ENCODE results near the gene KIF1A.
"Not testable (repeated sequence)": the region's sequence is repeated elsewhere in the genome, so short reads cannot be mapped to it uniquely, and the experiment has no call there.

KIF1A gene

GRCh38 chr2:240782221-240782885, 37.7 kb downstream of the KIF1A start:
- H3K27me3 ChIP-seq (ENCODE audit: insufficient read depth, low read length) = peaks cover 20% of the 10 kb centered on the region
- no peak overlapping the region for H3K27ac ChIP-seq (ENCODE audit: low read depth, low read length)
- H3K36me3 ChIP-seq (ENCODE audit: insufficient read depth, low read length) = no peaks in the 10 kb centered on the region
- H3K4me3 ChIP-seq (ENCODE audit: low read depth, low read length) = no peak overlapping the region
- H2AFZ ChIP-seq (ENCODE audit: low read length, unreplicated experiment) = no peak overlapping the region
- H3K4me1 ChIP-seq (ENCODE audit: control insufficient read depth, insufficient read depth, low read length, unreplicated experiment) = no peaks in the 10 kb centered on the region
- H3K79me2 ChIP-seq (ENCODE audit: control insufficient read depth, insufficient read depth, low read length, unreplicated experiment) = no peaks in the 10 kb centered on the region

GRCh38 chr2:240781471-240782220, 38.4 kb downstream of the KIF1A start:
- Histone ChIP-seq H3K79me2 (ENCODE audit: control insufficient read depth, insufficient read depth, low read length, unreplicated experiment) (no peaks in the 10 kb centered on the region), H3K27me3 (ENCODE audit: insufficient read depth, low read length) (peaks cover 20% of the 10 kb centered on the region), H2AFZ (ENCODE audit: low read length, unreplicated experiment) (no peak overlapping the region), H3K27ac (ENCODE audit: low read depth, low read length) (no peak overlapping the region), H3K4me1 (ENCODE audit: control insufficient read depth, insufficient read depth, low read length, unreplicated experiment) (no peaks in the 10 kb centered on the region), H3K4me3 (ENCODE audit: low read depth, low read length) (no peak overlapping the region), H3K36me3 (ENCODE audit: insufficient read depth, low read length) (no peaks in the 10 kb centered on the region)

GRCh38 chr2:240780023-240780700, 39.9 kb downstream of the KIF1A start:
- H3K4me3 ChIP-seq (ENCODE audit: low read depth, low read length) = no peak overlapping the region
- no peak overlapping the region for H3K27ac ChIP-seq (ENCODE audit: low read depth, low read length)
- H3K36me3 ChIP-seq (ENCODE audit: insufficient read depth, low read length) = no peaks in the 10 kb centered on the region
- H3K79me2 ChIP-seq (ENCODE audit: control insufficient read depth, insufficient read depth, low read length, unreplicated experiment) = no peaks in the 10 kb centered on the region
- H2AFZ ChIP-seq (ENCODE audit: low read length, unreplicated experiment) = no peak overlapping the region
- no peaks in the 10 kb centered on the region for H3K4me1 ChIP-seq (ENCODE audit: control insufficient read depth, insufficient read depth, low read length, unreplicated experiment)
- H3K27me3 ChIP-seq (ENCODE audit: insufficient read depth, low read length) = peaks cover 20% of the 10 kb centered on the region

DNA sequence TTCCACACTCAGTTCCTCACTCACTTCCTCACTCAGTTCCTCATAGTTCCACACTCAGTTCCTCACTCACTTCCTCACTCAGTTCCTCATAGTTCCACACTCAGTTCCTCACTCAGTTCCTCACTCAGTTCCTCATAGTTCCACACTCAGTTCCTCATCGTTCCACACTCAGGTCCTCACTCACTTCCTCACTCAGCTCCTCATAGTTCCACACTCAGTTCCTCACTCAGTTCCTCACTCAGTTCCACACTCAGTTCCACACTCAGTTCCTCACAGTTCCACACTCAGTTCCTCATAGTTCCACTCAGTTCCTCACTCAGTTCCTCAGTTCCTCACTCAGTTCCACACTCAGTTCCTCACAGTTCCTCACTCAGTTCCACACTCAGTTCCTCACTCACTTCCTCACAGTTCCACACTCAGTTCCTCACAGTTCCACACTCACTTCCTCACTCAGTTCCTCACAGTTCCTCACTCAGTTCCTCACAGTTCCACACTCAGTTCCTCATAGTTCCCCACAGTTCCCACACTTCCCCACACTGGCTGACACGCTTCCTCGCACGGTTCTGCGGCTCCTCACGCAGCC, 40.7 kb downstream of the KIF1A start:
- H3K27ac ChIP-seq (ENCODE audit: low read depth, low read length); H3K4me3 ChIP-seq (ENCODE audit: low read depth, low read length); H3K36me3 ChIP-seq (ENCODE audit: insufficient read depth, low read length); H3K4me1 ChIP-seq (ENCODE audit: control insufficient read depth, insufficient read depth, low read length, unreplicated experiment); H3K79me2 ChIP-seq (ENCODE audit: control insufficient read depth, insufficient read depth, low read length, unreplicated experiment); H2AFZ ChIP-seq (ENCODE audit: low read length, unreplicated experiment): not testable (repeated sequence)
- peaks cover 20% of the 10 kb centered on the region for H3K27me3 ChIP-seq (ENCODE audit: insufficient read depth, low read length)

- H3K36me3 ChIP-seq (ENCODE audit: insufficient read depth, low read length) = no peaks in the 10 kb centered on the region
- peaks cover 20% of the 10 kb centered on the region for H3K27me3 ChIP-seq (ENCODE audit: insufficient read depth, low read length)
- H3K4me1 ChIP-seq (ENCODE audit: control insufficient read depth, insufficient read depth, low read length, unreplicated experiment) = no peaks in the 10 kb centered on the region
- no peak overlapping the region for H2AFZ ChIP-seq (ENCODE audit: low read length, unreplicated experiment)
- H3K4me3 ChIP-seq (ENCODE audit: low read depth, low read length) = no peak overlapping the region
- H3K27ac ChIP-seq (ENCODE audit: low read depth, low read length) = no peak overlapping the region
- H3K79me2 ChIP-seq (ENCODE audit: control insufficient read depth, insufficient read depth, low read length, unreplicated experiment) = no peaks in the 10 kb centered on the region
These were observed 41.6 kb downstream of the KIF1A start for GRCh38 chr2:240778426-240778825.

- no peaks in the 10 kb centered on the region for H3K36me3 ChIP-seq (ENCODE audit: insufficient read depth, low read length)
- no peak overlapping the region for H3K4me3 ChIP-seq (ENCODE audit: low read depth, low read length)
These were observed 42.4 kb downstream of the KIF1A start for GRCh38 chr2:240777456-240778212.

GRCh38 chr2:240775905-240776304, 44.1 kb downstream of the KIF1A start:
- Histone ChIP-seq H3K4me3 (ENCODE audit: low read depth, low read length) (no peak overlapping the region), H2AFZ (ENCODE audit: low read length, unreplicated experiment) (no peak overlapping the region), H3K27ac (ENCODE audit: low read depth, low read length) (no peak overlapping the region), H3K4me1 (ENCODE audit: control insufficient read depth, insufficient read depth, low read length, unreplicated experiment) (no peaks in the 10 kb centered on the region), H3K79me2 (ENCODE audit: control insufficient read depth, insufficient read depth, low read length, unreplicated experiment) (no peaks in the 10 kb centered on the region), H3K36me3 (ENCODE audit: insufficient read depth, low read length) (no peaks in the 10 kb centered on the region), H3K27me3 (ENCODE audit: insufficient read depth, low read length) (peaks cover 15% of the 10 kb centered on the region)

More at GRCh38 chr2:240777456-240778212, 42.4 kb downstream of the KIF1A start:
- Histone ChIP-seq H3K79me2 (ENCODE audit: control insufficient read depth, insufficient read depth, low read length, unreplicated experiment) (no peaks in the 10 kb centered on the region), H2AFZ (ENCODE audit: low read length, unreplicated experiment) (no peak overlapping the region), H3K27me3 (ENCODE audit: insufficient read depth, low read length) (peaks cover 20% of the 10 kb centered on the region), H3K4me1 (ENCODE audit: control insufficient read depth, insufficient read depth, low read length, unreplicated experiment) (no peaks in the 10 kb centered on the region), H3K27ac (ENCODE audit: low read depth, low read length) (no peak overlapping the region)

DNA sequence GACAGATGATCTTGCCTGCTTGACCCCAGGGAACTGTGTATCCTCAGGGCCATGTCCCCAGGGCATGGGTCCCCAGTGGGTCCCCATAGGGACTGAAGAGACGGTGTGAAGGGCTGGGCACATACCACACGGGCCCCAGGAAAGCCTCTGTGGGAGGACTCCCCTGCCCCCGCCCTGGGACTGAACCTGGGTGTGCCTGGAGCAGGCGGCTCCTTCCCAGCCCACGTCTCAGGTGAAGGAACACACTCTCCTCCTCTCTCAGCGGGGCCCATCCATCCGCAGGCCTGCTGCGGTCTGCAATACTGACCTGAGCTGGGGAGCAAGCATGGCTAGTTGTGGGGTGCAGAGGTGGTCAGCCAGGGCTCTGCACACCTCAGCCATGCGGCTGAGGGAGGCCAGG, 45.2 kb downstream of the KIF1A start:
- Histone ChIP-seq H3K4me1 (ENCODE audit: control insufficient read depth, insufficient read depth, low read length, unreplicated experiment) (no peaks in the 10 kb centered on the region), H3K27me3 (ENCODE audit: insufficient read depth, low read length) (peaks cover 7% of the 10 kb centered on the region), H3K36me3 (ENCODE audit: insufficient read depth, low read length) (no peaks in the 10 kb centered on the region), H3K4me3 (ENCODE audit: low read depth, low read length) (no peak overlapping the region), H3K79me2 (ENCODE audit: control insufficient read depth, insufficient read depth, low read length, unreplicated experiment) (no peaks in the 10 kb centered on the region), H3K27ac (ENCODE audit: low read depth, low read length) (no peak overlapping the region), H2AFZ (ENCODE audit: low read length, unreplicated experiment) (no peak overlapping the region)

DNA sequence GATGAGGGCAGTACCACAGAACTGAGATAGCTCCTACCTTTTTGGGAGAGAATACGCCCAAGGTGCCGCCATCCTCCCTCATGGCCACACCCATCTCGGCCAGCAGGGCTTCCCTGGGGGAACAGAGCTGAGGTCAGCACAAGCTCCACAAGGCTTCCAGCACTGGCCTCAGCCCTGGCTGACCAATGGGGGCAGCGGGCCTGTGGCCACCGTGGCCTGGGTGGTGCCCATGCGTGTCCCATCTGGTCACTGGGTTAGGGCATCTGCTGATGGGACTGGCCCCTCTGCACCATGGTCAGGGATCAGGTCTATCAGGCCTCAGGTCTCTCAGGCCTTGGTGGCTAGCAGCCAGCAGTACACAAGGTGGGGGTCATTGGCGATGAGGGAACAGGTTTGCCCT, 50.9 kb downstream of the KIF1A start:
- H3K79me2 ChIP-seq (ENCODE audit: control insufficient read depth, insufficient read depth, low read length, unreplicated experiment) = no peaks in the 10 kb centered on the region
- no peaks in the 10 kb centered on the region for H3K27me3 ChIP-seq (ENCODE audit: insufficient read depth, low read length)
- H3K36me3 ChIP-seq (ENCODE audit: insufficient read depth, low read length) = no peaks in the 10 kb centered on the region
- H2AFZ ChIP-seq (ENCODE audit: low read length, unreplicated experiment) = no peak overlapping the region
- no peak overlapping the region for H3K27ac ChIP-seq (ENCODE audit: low read depth, low read length)
- no peak overlapping the region for H3K4me3 ChIP-seq (ENCODE audit: low read depth, low read length)
- H3K4me1 ChIP-seq (ENCODE audit: control insufficient read depth, insufficient read depth, low read length, unreplicated experiment) = no peaks in the 10 kb centered on the region

DNA sequence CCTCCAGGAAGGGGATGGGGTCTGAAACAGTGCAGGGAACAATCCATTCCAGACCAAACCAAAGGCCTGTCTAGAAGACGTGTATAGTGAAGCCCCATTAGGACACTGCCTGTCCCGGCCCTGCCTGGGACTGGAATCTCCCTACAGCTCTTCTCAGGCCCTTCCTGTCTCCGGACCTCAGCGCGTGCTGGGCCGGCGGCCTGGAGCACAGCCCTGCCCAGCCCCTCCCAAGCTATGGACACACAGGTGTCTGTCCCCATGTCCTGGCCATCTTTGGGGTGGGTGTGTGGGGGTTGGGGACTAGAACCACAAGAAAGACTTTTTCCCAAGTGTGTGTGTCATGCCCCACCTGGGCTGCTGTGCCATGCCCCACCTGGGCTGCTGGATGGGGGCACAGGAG, 51.8 kb downstream of the KIF1A start:
- no peaks in the 10 kb centered on the region for H3K27me3 ChIP-seq (ENCODE audit: insufficient read depth, low read length)
- H3K36me3 ChIP-seq (ENCODE audit: insufficient read depth, low read length) = no peaks in the 10 kb centered on the region
- no peak overlapping the region for H3K27ac ChIP-seq (ENCODE audit: low read depth, low read length)
- H2AFZ ChIP-seq (ENCODE audit: low read length, unreplicated experiment) = no peak overlapping the region
- no peak overlapping the region for H3K4me3 ChIP-seq (ENCODE audit: low read depth, low read length)
- H3K79me2 ChIP-seq (ENCODE audit: control insufficient read depth, insufficient read depth, low read length, unreplicated experiment) = no peaks in the 10 kb centered on the region
- no peaks in the 10 kb centered on the region for H3K4me1 ChIP-seq (ENCODE audit: control insufficient read depth, insufficient read depth, low read length, unreplicated experiment)

Measured in ACC112 (cell line).